ENCODE data around the gene TRPM2. TPM values are rescaled to one million over a fixed set of nuclear protein-coding genes. Genes with fewer than 3 reads are reported as not detected.
A peak's percentile ranks its signal among the peaks of the same experiment; 100 is the strongest.

Gene TRPM2
- total RNA-seq, 2 donors from 2014 or later, result 1.6 to 12.5 TPM

GRCh38 chr21:44428281-44428960 is 75.0 kb downstream of the TRPM2 start:
- no peaks in the 10 kb centered on the region for H3K27me3 Mint-ChIP-seq (ENCODE audit: insufficient read depth)
- no peaks in the 10 kb centered on the region for H3K36me3 ChIP-seq (ENCODE audit: control insufficient read depth, insufficient read depth, low read length)
- no peak overlapping the region for H3K4me3 Mint-ChIP-seq
- H3K4me1 ChIP-seq (ENCODE audit: control insufficient read depth, insufficient read depth, low read length), result no peaks in the 10 kb centered on the region
- DNase-seq, result peak; percentile 88
- H3K9me3 ChIP-seq (ENCODE audit: control insufficient read depth, low read length), result peaks cover 12% of the 10 kb centered on the region
- TF ChIP-seq, protein P1, sequence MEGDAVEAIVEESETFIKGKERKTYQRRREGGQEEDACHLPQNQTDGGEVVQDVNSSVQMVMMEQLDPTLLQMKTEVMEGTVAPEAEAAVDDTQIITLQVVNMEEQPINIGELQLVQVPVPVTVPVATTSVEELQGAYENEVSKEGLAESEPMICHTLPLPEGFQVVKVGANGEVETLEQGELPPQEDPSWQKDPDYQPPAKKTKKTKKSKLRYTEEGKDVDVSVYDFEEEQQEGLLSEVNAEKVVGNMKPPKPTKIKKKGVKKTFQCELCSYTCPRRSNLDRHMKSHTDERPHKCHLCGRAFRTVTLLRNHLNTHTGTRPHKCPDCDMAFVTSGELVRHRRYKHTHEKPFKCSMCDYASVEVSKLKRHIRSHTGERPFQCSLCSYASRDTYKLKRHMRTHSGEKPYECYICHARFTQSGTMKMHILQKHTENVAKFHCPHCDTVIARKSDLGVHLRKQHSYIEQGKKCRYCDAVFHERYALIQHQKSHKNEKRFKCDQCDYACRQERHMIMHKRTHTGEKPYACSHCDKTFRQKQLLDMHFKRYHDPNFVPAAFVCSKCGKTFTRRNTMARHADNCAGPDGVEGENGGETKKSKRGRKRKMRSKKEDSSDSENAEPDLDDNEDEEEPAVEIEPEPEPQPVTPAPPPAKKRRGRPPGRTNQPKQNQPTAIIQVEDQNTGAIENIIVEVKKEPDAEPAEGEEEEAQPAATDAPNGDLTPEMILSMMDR (conservative IDR thresholded peaks at IDR 0.05), result no peak
- no peak overlapping the region for H3K9ac ChIP-seq (ENCODE audit: extremely low read depth, low read length, poor library complexity, severe bottlenecking)
- H3K4me1 Mint-ChIP-seq, result no peaks in the 10 kb centered on the region
- no peak overlapping the region for H3K27ac Mint-ChIP-seq
- H3K36me3 Mint-ChIP-seq (ENCODE audit: low read depth), result no peaks in the 10 kb centered on the region
- WGBS, 2 experiments (ENCODE audit: insufficient coverage in 1 of 2, insufficient read length in 1 of 2), result 72 to 90% methylated on average over 1 to 3 of the region's 3 CpGs
- H3K4me3 ChIP-seq (ENCODE audit: low read length), result no peak overlapping the region
- peaks cover 18% of the 10 kb centered on the region for H3K9me3 Mint-ChIP-seq
- H3K27ac ChIP-seq (ENCODE audit: low read depth, low read length), result no peak overlapping the region
- H3K27me3 ChIP-seq (ENCODE audit: control insufficient read depth, insufficient read depth, low read length, poor library complexity, severe bottlenecking), result no peaks in the 10 kb centered on the region

DNA sequence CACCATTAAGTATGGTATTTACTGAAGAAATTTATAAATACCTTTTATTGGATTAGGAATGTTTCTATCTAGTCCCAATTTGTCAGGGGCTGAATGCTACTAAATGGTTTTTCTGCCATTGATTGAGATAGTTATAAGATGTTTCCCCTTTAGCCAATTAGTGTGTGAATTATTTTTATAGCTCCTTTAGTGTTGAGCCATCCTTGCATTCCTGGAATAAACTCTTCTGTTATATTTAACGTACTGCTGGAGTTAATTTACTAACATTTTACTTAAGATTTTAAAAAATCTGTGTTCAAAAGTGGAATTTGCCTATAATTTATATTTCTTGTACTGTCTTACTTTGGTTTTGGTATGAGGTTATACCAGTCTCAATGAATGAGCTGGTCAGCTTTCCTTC is 76.5 kb downstream of the TRPM2 start:
- Mint-ChIP-seq H3K4me1 (no peaks in the 10 kb centered on the region), H3K36me3 (ENCODE audit: low read depth) (no peaks in the 10 kb centered on the region), H3K27ac (no peak overlapping the region), H3K27me3 (ENCODE audit: insufficient read depth) (no peaks in the 10 kb centered on the region), H3K4me3 (no peak overlapping the region), H3K9me3 (peaks cover 18% of the 10 kb centered on the region)
- Histone ChIP-seq H3K27me3 (ENCODE audit: control insufficient read depth, insufficient read depth, low read length, poor library complexity, severe bottlenecking) (no peaks in the 10 kb centered on the region), H3K9ac (ENCODE audit: extremely low read depth, low read length, poor library complexity, severe bottlenecking) (no peak overlapping the region), H3K4me1 (ENCODE audit: control insufficient read depth, insufficient read depth, low read length) (no peaks in the 10 kb centered on the region), H3K27ac (ENCODE audit: low read depth, low read length) (no peak overlapping the region), H3K36me3 (ENCODE audit: control insufficient read depth, insufficient read depth, low read length) (no peaks in the 10 kb centered on the region), H3K4me3 (ENCODE audit: low read length) (no peak overlapping the region), H3K9me3 (ENCODE audit: control insufficient read depth, low read length) (peaks cover 12% of the 10 kb centered on the region)
- TF ChIP-seq, protein P1 (conservative IDR thresholded peaks at IDR 0.05), result no peak
- no peak for DNase-seq
- 83% methylated on average over 1 of the region's 1 CpG; no CpG with 5 or more reads in 1 of the 2 experiments for WGBS, 2 experiments (ENCODE audit: insufficient coverage in 1 of 2, insufficient read length in 1 of 2)

DNA sequence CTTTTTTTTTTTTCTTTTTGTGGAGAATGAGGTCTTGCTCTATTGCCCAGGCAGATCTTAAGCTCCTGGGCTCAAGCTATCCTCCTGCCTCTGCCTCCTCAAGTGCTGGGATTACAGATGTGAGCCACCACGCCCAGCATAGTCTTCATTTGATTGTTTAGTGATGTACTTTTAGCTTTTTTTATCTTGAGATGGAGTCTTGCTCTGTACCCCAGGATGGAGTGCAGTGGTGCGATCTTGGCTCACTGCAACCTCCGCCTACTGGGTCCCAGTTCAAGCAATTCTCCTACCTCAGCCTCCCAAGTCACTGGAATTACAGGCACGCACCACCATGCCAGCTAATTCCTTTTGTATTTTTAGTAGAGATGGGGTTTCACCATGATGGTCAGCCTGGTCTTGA is 77.9 kb downstream of the TRPM2 start:
- H3K27me3 ChIP-seq (ENCODE audit: control insufficient read depth, insufficient read depth, low read length, poor library complexity, severe bottlenecking), result no peaks in the 10 kb centered on the region
- peaks cover 12% of the 10 kb centered on the region for H3K9me3 ChIP-seq (ENCODE audit: control insufficient read depth, low read length)
- no peak overlapping the region for H3K4me3 ChIP-seq (ENCODE audit: low read length)
- no peaks in the 10 kb centered on the region for H3K4me1 Mint-ChIP-seq
- no peak overlapping the region for H3K9ac ChIP-seq (ENCODE audit: extremely low read depth, low read length, poor library complexity, severe bottlenecking)
- no peak overlapping the region for H3K27ac ChIP-seq (ENCODE audit: low read depth, low read length)
- TF ChIP-seq, protein P1 (conservative IDR thresholded peaks at IDR 0.05), result no peak
- WGBS, 2 experiments (ENCODE audit: insufficient coverage in 1 of 2, insufficient read length in 1 of 2), result 90 to 97% methylated on average over 3 to 4 of the region's 4 CpGs
- H3K36me3 ChIP-seq (ENCODE audit: control insufficient read depth, insufficient read depth, low read length), result no peaks in the 10 kb centered on the region
- H3K36me3 Mint-ChIP-seq (ENCODE audit: low read depth), result no peaks in the 10 kb centered on the region
- no peak overlapping the region for H3K4me3 Mint-ChIP-seq
- peak; percentile 12 for DNase-seq
- H3K4me1 ChIP-seq (ENCODE audit: control insufficient read depth, insufficient read depth, low read length), result no peaks in the 10 kb centered on the region
- no peaks in the 10 kb centered on the region for H3K27me3 Mint-ChIP-seq (ENCODE audit: insufficient read depth)
- no peak overlapping the region for H3K27ac Mint-ChIP-seq
- peaks cover 18% of the 10 kb centered on the region for H3K9me3 Mint-ChIP-seq

Data from endodermal cell (in vitro differentiated cells).